ENCODE measurements around the gene PANK1.

- no peak for TF ChIP-seq MAFK (IDR thresholded peaks at IDR 0.05; ENCODE audit: low read depth, low read length)
- TF ChIP-seq CTCF (conservative IDR thresholded peaks at IDR 0.05; ENCODE audit: low read depth, low read length): no peak
- TF ChIP-seq POLR2A (IDR thresholded peaks at IDR 0.05; ENCODE audit: low read depth, low read length): no peak
- no peak for TF ChIP-seq RAD21 (IDR thresholded peaks at IDR 0.05; ENCODE audit: low read length)
These were observed 94.5 kb downstream of the PANK1 start for GRCh38 chr10:89550509-89550908.

Measured in IMR-90 (cell line).